ENCODE data around the gene DTX1. TPM values are rescaled to one million over a fixed set of nuclear protein-coding genes. Genes with fewer than 3 reads are reported as not detected.

Gene DTX1
- total and polyA plus RNA-seq, 7 donors, result 0.49 to 2.4 (median 0.75) TPM

GRCh38 chr12:113135178-113136127, 78.9 kb downstream of the DTX1 start, which contains the start of gene RASAL1:
TSS of gene RASAL1 (minus strand) at chr12:113135761. CDS start at chr12:113135462, 299 bp downstream.
- ATAC-seq, result no peak

GRCh38 chr12:113136128-113136989, 79.8 kb downstream of the DTX1 start:
- ATAC-seq (no peak), DNase-seq (no peak)
- intact Hi-C loops (cut with DNase I), result no loop called here
- H3K4me1 ChIP-seq, result no peaks in the 10 kb centered on the region
- H3K36me3 ChIP-seq (ENCODE audit: insufficient read depth in 1 of 2, low read depth in 1 of 2), result no peaks in the 10 kb centered on the region
- TF ChIP-seq, protein P1, sequence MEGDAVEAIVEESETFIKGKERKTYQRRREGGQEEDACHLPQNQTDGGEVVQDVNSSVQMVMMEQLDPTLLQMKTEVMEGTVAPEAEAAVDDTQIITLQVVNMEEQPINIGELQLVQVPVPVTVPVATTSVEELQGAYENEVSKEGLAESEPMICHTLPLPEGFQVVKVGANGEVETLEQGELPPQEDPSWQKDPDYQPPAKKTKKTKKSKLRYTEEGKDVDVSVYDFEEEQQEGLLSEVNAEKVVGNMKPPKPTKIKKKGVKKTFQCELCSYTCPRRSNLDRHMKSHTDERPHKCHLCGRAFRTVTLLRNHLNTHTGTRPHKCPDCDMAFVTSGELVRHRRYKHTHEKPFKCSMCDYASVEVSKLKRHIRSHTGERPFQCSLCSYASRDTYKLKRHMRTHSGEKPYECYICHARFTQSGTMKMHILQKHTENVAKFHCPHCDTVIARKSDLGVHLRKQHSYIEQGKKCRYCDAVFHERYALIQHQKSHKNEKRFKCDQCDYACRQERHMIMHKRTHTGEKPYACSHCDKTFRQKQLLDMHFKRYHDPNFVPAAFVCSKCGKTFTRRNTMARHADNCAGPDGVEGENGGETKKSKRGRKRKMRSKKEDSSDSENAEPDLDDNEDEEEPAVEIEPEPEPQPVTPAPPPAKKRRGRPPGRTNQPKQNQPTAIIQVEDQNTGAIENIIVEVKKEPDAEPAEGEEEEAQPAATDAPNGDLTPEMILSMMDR (IDR thresholded peaks at IDR 0.05), result no peak
- peaks cover 0 to 54% (median 5%) of the 10 kb centered on the region in 3 donors for H3K27me3 ChIP-seq (ENCODE audit: insufficient read depth in 3 of 3, low read length in 2 of 3)
- H3K4me3 ChIP-seq, result no peak overlapping the region
- 31 to 32% (median 31%) methylated on average over 21 of the region's 21 CpGs for WGBS, 3 donors
- no peaks in the 10 kb centered on the region for H3K9me3 ChIP-seq
- no peak overlapping the region for H3K27ac ChIP-seq

More at GRCh38 chr12:113135178-113136127, 78.9 kb downstream of the DTX1 start, which contains the start of gene RASAL1:
- TF ChIP-seq, protein P1 (IDR thresholded peaks at IDR 0.05), result no peak
- Histone ChIP-seq H3K9me3 (no peaks in the 10 kb centered on the region), H3K36me3 (ENCODE audit: insufficient read depth in 1 of 2, low read depth in 1 of 2) (no peaks in the 10 kb centered on the region), H3K27me3 (ENCODE audit: insufficient read depth in 3 of 3, low read length in 2 of 3) (peaks cover 0 to 56% (median 8%) of the 10 kb centered on the region in 3 donors), H3K27ac (no peak within 1 kb of the TSS), H3K4me3 (no peak within 1 kb of the TSS), H3K4me1 (no peaks in the 10 kb centered on the region)
- 3 to 4% (median 4%) methylated on average over 52 to 68 of the region's 68 CpGs for WGBS, 3 donors
- intact Hi-C loops (cut with DNase I), result no loop called here
- DNase-seq, result peak in 1 of 2 donors; percentile 35

DNA sequence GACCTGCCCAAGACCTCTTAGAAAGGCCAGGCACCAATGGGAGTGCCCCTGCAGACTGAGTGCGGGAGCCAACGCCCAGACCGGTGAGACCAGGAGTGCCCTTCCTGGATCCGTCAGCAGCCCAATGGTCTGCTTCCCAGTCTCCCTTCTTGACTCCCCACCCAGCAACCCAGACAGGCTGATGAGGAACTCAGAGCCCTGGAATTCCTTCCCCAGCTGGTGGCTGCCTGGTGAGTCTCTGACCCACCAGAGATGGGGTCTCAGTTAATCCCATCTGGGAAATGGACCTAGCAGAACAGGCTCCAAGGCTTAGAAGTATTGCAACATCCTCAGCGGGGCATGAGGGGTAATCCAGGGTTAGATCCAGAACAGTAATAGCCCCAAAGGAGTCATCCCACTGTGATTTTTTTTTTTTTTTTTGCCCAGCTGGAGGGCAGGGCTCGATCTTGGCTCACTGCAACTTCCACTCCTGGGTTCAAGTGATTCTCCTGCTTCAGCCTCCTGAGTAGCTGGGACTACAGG, 80.5 kb downstream of the DTX1 start:
- Histone ChIP-seq H3K36me3 (ENCODE audit: insufficient read depth in 1 of 2, low read depth in 1 of 2) (no peaks in the 10 kb centered on the region), H3K27ac (no peak overlapping the region), H3K4me1 (no peaks in the 10 kb centered on the region), H3K9me3 (no peaks in the 10 kb centered on the region), H3K4me3 (no peak overlapping the region), H3K27me3 (ENCODE audit: insufficient read depth in 3 of 3, low read length in 2 of 3) (peaks cover 0 to 58% (median 5%) of the 10 kb centered on the region in 3 donors)
- WGBS, 3 donors, result 68 to 79% (median 74%) methylated on average over 6 of the region's 6 CpGs
- intact Hi-C loops (cut with DNase I), result no loop called here
- ATAC-seq (no peak), DNase-seq (no peak)
- TF ChIP-seq, protein P1 (IDR thresholded peaks at IDR 0.05), result no peak

GRCh38 chr12:113137861-113138783, 81.6 kb downstream of the DTX1 start:
- H3K4me1 ChIP-seq, result no peaks in the 10 kb centered on the region
- DNase-seq, result no peak
- no peak overlapping the region for H3K27ac ChIP-seq

More at GRCh38 chr12:113137861-113138783, 81.6 kb downstream of the DTX1 start:
- TF ChIP-seq, protein P1 (IDR thresholded peaks at IDR 0.05), result no peak
- intact Hi-C loops (cut with DNase I), result no loop called here
- WGBS, 3 donors, result 76 to 77% (median 76%) methylated on average over 12 of the region's 12 CpGs
- H3K9me3 ChIP-seq, result no peaks in the 10 kb centered on the region
- no peak overlapping the region for H3K4me3 ChIP-seq
- ATAC-seq, result no peak
- peaks cover 0 to 55% (median 3%) of the 10 kb centered on the region in 3 donors for H3K27me3 ChIP-seq (ENCODE audit: insufficient read depth in 3 of 3, low read length in 2 of 3)
- no peaks in the 10 kb centered on the region for H3K36me3 ChIP-seq (ENCODE audit: insufficient read depth in 1 of 2, low read depth in 1 of 2)

All from psoas muscle (tissue), 8 donors.